Stimulated activated CD4-positive, alpha-beta T cell treated with anti-CD3 and anti-CD28 coated beads, Interleukin-12 subunit alpha, Interleukin-12 subunit beta, amount 100 ng/mL, for 48 hours (primary cell): ENCODE measurements around the gene OR13C8.
"Not testable (repeated sequence)": the region's sequence is repeated elsewhere in the genome, so short reads cannot be mapped to it uniquely, and the experiment has no call there.

ENCODE experiments used
- DNase-seq, 3 donors: peaks; one replicate each; pipeline ENCODE4 v3.0.0-alpha.2; 2020; ENCODE audit warnings: low read depth in 2 of 3, low spot score in 1 of 3

Gene OR13C8

GRCh38 chr9:104568868-104569267 lies at the start of gene OR13C8:
Gene OR13C8 (plus strand): TSS chr9:104569168. CDS start chr9:104569168, 0 bp downstream.
- DNase-seq, result no peak

DNA sequence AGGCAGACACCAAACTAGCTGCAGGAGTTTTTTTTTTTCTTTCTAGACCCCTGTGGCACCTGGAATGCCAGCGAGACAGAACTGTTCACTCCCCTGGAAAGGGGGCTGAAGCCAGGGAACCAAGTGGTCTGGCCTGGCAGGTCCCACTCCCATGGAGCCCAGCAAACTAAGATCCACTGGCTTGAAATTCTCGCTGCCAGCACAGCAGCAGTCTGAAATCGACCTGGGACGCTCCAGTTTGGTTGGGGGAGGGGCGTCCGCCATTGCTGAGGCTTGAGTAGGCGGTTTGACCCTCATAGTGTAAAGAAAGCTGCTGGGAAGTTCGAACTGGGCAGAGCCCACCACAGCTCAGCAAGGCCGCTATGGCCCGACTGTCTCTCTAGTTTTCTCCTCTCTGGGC lies 48.7 kb upstream of the OR13C8 start:
- DNase-seq, result not testable (repeated sequence)

- DNase-seq, result no peak
Measured at GRCh38 chr9:104527109-104527508, 41.9 kb upstream of the OR13C8 start, which contains the start of gene OR13C4. Gene OR13C4 (minus strand): TSS chr9:104527209. CDS start chr9:104527209, 0 bp downstream.

DNA sequence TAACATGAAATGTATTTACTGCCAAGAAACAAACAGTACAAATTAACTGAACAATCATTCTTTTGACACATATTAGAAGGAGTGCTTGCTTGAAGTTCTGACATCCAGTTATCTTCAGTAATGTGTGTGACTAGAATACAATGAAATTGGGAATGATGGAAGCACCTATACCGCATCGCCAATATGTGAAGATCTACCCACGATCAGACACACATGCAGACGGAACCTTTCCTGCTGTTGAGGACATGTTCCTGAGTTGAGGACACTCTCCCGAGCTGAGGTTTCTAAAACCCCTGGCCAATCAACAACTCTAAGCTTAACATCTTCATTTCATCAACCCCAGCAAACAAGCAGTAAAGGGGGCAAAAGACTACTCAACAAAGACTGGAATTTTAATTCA lies 32.2 kb upstream of the OR13C8 start, which contains the start of gene OR13C3:
Gene OR13C3, minus strand, starts transcription at position 101 of the 400 bp plus-strand sequence. CDS start 133 bp downstream, outside the sequence.
- DNase-seq, result no peak

DNA sequence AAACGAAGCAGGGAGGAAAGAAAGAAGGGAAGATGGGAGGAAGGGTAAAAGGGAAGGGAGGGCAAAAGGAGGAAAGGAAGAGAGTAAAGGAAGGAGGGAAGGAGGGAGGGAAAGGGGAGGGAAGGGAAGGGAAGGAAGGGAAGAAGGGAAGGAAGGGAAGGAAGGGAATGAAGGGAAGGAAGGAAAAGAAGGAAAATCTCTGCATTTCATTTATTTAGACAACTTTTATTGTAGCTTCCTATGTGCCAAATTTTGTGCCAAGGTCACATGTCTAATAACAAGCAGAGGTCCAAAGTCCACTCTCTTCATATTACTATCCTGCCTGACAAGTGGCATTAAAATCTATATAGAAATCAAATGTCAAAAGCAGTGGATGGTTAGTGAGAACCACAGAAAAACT lies 29.7 kb upstream of the OR13C8 start:
- no peak for DNase-seq

DNA sequence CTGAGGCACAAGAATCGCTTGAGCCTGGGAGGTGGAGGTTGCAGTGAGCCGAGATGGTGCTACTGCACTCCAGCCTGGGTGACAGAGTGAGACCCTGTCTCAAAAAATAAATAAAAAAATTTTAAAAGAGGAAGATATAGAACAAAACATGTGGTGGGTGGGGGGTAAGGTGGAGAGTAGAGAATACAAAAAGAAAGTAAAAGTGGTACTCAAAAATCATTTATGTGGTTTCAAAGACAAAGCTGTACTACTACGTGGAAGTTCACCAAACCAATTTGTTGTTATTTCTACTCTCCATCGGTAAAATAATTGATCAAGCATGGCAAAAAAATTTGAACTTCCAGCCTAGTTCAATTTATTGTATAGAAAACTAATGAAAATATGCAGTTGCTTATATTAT lies 24.3 kb upstream of the OR13C8 start:
- no peak for DNase-seq

DNA sequence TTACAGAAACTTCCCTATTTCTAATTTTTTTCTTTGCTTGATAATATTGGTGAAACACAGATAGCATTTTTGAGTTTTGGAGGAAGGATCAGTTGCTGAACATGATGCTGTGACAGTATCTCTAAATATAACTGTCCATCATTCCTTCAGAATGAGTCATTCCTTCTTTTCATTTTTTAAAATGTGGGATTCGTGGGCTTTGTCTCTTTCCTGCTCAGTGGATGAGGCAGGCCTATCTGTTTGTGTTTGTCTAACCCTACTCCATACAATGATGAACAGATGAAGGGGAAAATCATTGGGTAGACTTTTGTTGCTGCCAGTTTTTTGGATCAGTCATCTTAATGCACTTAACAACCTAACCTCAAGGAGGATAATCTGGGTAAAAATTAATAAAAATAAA lies 15.7 kb upstream of the OR13C8 start:
- DNase-seq, result no peak

GRCh38 chr9:104555521-104555920 lies 13.4 kb upstream of the OR13C8 start:
- no peak for DNase-seq

DNA sequence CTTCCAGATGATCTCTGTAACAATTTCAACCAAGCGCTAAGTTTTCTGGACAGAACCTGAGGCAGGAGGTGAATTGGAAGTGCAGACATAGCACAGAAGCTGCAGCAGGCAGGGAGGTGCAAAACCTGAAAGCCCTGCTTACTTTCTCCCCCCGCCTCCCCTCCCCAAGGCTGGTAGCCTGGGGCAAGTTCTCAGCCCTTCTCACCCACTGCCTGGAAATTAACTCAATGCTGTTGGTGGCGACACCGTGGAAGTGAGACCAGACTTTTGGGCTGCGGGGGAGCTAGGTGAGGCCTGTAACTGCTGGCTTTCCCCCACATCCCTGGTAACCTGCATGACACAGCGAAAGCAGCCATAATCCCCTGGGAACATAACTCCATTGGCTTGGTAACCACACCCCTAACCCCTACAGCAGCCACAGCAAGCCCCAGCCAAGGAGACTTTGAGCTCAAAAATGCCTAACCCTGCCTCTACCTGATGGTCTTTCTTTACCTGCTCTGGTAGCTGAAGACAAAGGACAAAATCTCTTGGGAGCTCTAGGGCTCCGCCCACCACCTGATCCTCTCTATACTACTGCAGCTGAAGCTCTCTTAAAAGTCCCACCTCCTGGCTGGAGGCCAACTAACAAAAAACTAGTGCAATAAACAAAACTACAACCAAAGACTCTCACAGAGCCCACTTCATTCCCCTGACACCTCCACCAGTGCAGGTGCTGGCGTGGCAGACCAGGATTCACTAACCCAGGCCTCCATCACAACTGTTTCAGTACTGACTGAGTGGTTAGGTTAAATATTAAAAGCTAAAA lies 11.9 kb upstream of the OR13C8 start:
- DNase-seq, result no peak

DNA sequence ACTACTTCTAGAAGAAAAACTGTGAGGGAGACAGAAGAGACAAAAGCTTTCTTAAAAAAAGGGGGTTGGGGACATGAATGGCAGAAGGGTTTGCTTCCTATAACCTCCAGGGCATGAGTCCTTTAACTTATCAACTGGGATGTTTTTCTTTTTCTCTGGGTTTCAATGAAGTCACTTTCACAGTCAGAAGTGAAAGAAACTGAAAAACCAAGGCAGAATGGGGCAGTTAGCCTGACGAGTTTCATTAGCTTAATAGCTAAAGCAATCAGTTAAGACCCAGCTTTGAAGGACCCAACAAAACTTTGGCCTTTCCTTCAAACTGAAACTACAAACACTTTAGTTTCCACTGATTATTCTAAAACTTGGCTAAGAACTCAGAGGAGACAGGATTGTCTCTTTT lies 4.6 kb upstream of the OR13C8 start:
- no peak for DNase-seq

DNA sequence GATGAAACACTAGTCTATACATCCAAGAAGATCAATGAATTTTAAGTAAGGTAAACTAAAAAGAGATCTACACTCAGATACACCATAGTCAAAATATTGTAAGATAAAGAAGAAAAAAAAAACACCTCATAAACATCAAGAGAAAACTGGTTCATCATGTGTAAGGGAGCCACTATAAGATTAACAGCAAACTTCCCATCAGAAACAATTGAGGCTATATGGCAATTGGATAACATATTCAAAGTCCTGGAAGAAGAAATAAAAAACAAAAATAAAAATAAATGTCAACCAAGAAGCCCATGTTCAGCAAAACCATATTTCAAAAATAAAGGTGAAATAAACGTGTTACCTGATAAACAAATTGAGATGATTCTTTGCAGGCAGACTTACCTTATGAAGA lies 3.6 kb downstream of the OR13C8 start:
- no peak for DNase-seq

GRCh38 chr9:104575456-104575855 lies 6.5 kb downstream of the OR13C8 start:
- DNase-seq, result no peak

GRCh38 chr9:104577263-104577662 lies 8.3 kb downstream of the OR13C8 start:
- DNase-seq, result no peak

DNA sequence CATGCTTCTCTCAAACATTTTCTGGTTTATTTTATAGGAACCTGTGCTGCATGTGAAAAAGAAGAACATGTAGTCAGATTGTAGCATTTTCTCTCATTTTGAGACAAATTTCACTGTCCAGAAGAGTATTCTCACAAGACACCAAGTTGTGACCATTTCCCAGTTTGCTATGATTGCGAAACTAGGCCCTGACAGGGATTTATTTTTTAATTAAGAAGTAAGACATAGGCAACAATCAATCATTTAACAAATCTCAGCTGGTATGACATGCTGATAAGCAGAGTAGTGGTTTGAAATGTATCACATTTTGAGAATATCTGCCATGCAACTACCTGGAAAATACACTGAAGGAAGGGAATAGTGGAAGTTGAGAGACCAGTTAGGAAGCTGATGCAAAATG lies 11.6 kb downstream of the OR13C8 start:
- DNase-seq, result no peak

DNA sequence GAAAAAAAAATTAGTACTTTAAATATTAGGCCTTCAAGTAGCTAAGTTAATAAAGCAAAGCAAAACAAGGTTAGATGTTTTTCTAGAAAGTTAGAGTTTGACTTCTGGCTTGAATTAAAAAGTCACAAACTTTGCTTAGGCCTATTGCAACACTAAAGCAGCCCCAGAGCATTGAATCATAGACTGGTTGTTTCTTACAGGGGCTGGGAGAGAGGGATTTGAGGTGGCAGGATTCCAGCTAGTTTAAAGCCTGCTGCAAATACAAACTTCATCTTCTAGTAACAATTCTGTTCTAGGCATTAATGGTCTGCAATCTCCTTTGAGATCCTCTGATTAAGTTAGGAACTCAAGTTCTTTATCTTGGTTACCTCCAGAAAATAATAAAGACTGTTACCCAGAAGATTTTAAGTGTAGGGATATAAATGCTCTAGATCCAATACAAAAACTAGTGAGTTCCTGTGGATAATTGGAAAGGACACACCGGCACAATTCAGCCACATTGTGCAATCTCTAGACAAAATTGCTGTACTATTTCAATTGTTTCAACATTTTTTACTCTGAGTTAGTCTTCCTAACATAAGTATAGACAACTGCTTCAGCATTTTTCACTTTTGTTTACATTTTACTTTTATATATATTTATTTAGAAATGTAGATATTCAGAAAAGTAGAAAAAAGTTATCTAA lies 17.7 kb downstream of the OR13C8 start:
- DNase-seq, result no peak

- no peak for DNase-seq
Measured at GRCh38 chr9:104589626-104590025, 20.7 kb downstream of the OR13C8 start.

- DNase-seq, result not testable (repeated sequence)
Measured at GRCh38 chr9:104598749-104599148, 29.8 kb downstream of the OR13C8 start.

DNA sequence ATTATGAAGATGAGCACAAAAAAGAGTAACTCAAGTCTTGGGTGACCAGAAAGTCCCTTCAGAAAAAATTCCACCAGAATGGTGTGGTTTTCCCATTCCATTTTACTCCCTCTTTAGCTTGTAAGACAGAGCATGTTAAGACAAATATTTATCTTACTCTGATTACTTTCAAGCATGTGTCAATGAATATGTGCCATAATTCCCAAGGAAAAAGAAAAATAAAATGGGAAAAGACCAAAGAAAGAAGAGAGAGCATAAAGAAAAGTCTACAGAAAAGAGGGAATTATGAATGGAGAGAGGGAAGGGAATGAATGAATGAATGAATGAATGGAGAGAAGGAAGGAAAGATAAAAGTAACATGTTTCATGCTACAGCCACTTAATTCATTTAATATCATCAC lies 30.3 kb downstream of the OR13C8 start, which contains the start of gene OR13C5:
Gene OR13C5, minus strand, starts transcription at position 101 of the 400 bp plus-strand sequence. Its CDS starts 0 bp downstream, at position 101.
- DNase-seq, result not testable (repeated sequence)

GRCh38 chr9:104604801-104605200 lies 35.8 kb downstream of the OR13C8 start:
- DNase-seq, result no peak

DNA sequence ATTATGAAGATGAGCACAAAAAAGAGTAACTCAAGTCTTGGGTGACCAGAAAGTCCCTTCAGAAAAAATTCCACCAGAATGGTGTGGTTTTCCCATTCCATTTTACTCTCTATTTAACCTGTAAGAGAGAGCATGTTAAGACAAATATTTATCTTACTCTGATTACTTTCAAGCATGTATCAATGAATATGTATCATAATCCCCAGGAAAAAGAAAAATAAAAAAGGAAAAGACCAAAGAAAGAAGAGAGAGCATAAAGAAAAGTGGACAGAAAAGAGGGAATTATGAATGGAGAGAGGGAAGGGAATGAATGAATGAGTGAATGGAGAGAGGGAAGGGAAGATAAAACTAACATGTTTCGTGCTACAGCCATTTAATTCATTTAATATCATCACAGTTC lies 36.6 kb downstream of the OR13C8 start, which contains the start of gene OR13C2:
Gene OR13C2, minus strand, starts transcription at position 101 of the 400 bp plus-strand sequence. Its CDS starts 0 bp downstream, at position 101.
- DNase-seq, result not testable (repeated sequence)

GRCh38 chr9:104606152-104606551 lies 37.2 kb downstream of the OR13C8 start:
- no peak for DNase-seq

GRCh38 chr9:104608336-104608735 lies 39.4 kb downstream of the OR13C8 start:
- no peak for DNase-seq
